ENCODE results near the gene C2CD2.
"Not testable (repeated sequence)": the region's sequence is repeated elsewhere in the genome, so short reads cannot be mapped to it uniquely, and the experiment has no call there.

The C2CD2 gene

DNA sequence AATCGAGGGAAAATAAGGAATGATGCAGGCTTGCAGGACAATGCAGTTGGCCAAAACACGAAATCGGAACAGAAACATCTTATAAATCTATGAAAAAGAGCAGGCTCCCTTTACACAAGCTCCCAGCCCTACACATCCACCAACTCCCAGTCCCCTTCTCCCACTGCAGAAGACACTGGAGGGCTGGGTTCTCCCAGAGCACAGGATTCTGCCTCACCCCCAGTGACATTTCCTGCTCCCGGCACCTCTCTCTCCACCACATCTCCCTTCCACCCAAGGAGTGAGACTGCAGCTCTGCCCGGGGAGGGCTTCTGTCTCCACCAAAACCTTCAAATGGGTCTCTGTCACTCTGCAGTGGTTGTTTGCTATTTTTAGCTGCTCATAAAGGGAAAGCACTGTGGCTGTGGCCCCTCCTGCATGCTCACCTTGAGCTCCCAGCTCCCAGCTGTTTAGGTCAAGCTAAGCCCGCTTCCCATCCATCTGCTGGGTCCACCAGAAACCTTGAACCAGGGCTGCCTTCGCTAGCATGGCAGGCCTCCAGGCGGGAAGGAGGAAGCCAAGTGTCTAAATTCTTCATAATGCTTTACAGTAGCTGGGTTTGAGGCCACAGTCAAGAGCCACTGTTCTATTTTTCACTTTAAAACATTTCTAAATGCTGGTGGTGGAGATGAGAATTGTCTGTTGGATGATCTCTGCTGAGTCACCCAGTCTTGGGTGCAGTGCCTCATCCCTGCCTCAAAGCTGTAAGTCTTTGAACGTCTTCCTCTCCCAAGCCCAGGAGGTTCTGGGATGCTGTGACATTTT lies 3.3 kb upstream of the C2CD2 start:
- DNase-seq: no peak

DNA sequence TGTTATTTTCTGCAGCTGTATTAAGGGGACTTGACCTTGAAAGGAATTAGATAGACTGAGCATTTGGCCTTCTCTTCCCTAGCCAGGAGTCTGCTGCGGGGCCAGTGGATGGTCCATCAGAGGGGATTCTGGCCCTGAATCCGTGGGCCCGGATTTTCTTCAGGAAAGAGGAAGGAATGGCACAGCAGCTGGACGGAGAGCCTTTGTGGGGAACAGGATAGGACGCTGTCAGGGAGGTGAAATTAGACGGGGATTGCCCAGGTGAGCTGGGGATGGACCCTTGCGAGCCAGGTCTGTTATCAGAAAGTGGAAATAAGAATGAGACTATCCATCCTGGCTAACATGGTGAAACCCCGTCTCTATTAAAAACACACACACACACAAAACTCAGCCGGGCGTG lies 1.7 kb upstream of the C2CD2 start:
- DNase-seq: no peak

DNA sequence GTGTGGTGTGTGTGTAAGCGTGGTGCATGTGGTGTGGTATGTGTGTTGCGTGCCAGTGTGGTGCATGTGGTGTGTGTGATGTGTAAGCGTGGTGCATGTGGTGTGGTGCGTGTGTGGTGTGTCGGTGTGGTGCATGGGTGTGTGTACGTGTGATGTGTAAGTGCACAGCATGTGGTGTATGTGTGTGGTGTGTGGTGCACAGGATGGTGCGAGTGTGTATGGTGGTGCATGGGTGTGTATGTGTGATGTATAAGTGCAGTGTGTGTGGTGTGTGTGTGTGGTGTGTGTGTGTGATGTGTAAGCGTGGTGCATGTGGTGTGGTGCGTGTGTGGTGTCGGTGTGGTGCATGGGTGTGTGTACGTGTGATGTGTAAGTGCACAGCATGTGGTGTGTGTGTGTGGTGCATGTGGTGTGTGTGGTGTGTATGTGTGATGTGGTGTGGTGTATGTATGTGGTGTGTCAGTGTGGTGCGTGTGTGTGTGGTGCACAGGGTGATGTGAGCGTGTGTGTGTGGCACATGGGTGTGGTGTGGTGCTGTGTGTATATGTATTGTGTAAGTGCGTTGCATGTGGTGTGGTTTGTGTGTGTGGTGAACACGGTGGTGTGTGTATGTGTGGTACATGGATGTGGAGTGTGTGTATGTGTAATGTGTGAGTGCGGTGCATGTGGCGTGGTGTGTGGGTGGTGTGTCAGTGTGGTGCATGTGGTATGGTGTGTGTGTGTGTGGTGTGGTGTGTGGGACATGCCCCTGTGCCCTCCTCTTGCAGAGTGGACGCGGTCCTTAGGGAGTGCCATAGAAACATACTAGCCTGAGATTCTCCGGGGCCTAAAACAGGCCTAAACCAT lies 1.1 kb upstream of the C2CD2 start:
- no peak for DNase-seq

DNA sequence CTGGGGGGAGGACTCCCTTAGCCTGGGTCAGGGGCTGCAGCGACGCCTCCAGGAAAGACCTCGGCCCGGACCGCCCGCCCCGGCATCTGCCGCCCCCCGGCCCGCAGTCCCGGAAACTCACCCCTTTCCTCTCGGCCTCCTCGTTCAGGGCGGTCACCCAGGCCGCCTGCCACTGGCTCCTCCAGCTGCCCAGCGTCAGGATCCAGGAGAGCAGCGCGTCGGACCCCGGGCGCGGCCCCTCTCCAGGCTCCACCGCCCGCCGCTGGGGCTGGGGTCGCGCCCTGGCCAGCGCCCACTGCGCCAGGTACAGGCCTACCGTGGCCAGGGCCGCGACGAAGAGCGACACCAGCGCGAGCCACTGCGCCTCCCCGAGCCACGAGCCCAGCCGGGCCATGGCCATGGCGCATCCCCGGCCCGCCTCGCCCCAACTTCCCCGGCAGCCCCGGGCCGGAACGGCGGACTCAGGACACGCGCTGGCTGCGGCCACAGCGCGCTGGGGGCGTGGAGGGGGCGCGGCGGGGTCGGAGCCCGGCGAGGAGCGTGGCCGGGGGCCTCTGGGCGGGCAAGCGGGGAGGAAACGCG lies 478 bp downstream of the C2CD2 start:
- no peak for DNase-seq

GRCh38 chr21:41952568-41953248 lies 1.1 kb downstream of the C2CD2 start:
- DNase-seq: no peak

DNA sequence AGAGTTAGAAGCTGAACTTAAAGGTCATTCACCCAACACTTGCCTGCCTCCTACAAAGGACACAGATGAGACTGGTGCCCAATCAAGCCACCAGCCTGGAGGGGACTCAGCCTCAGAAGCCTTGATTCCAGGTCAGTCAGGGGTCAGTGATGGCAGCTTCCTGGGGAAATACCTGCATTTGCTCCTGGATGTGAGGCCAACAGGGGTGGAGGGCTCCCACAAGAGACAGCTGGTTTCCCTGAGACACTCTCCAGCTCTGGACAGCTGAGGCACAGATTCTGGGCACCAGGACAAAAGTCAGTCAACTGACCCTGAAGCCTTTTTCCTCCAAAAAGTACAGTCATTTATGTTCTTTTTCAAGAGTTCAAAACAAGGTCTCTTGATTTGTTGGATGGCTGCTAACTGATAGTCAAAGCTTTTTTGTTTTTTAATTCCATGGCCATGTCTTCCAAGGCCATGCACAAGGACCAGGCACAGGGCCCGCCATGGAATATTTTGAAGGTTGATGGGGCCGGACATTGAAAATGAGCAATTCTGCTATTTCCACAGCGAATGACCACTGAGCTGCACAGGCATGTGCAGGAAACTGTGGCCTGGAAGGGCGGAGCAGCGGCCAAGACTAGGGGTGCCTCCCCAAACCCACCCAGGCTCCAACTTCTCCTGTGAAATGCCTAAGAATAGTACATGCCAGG lies 1.8 kb downstream of the C2CD2 start:
- DNase-seq: no peak

- no peak for DNase-seq
Observed at GRCh38 chr21:41950941-41951351, 2.9 kb downstream of the C2CD2 start.

- DNase-seq: not testable (repeated sequence)
Observed at GRCh38 chr21:41949631-41950030, 4.2 kb downstream of the C2CD2 start.

DNA sequence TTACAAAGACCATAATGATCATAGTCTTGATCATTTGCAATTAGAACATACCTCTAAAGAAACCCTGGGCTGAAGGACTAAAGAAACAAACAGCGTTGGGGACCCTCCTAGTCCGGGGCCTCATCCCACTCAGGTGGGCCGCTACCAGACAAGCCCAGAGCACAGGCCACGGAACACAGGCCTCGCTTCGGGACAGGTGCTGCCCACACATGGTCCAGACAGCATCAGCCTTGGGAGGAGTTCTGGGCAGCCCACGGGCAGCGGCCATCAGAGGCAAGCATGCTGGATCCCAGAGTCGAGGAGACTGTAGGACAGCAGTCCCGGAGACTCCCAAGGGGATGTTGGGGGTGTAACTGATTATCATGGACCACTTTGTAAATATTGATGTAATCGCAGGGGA lies 4.9 kb downstream of the C2CD2 start:
- DNase-seq: no peak

- no peak for DNase-seq
Observed at GRCh38 chr21:41948078-41948895, 5.5 kb downstream of the C2CD2 start.

- no peak for DNase-seq
Observed at GRCh38 chr21:41945982-41946381, 7.8 kb downstream of the C2CD2 start.

DNA sequence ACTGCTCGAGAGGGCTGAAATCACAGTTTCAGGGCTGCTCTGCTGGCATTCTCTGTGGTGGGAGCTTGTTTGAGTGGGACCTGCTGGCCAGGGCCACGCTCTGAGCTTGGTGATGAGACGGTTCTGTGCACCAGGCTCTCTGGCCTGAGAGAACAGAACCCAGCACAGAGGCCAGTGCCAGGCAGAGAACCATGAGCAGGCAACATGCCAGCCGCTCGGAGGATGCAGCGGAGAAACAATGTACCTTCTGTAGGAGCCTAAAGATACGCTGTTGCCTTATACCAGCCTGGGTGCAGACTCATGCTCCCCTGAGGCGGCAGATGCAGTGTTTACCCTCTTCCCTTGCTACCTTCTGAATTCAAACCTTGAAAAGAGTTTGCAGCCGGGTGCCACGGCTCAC lies 10.0 kb downstream of the C2CD2 start:
- DNase-seq: no peak

- no peak for DNase-seq
Observed at GRCh38 chr21:41942457-41942856, 11.4 kb downstream of the C2CD2 start.

- no peak for DNase-seq
Observed at GRCh38 chr21:41941941-41942340, 11.9 kb downstream of the C2CD2 start.

GRCh38 chr21:41940431-41940830 lies 13.4 kb downstream of the C2CD2 start:
- no peak for DNase-seq

DNA sequence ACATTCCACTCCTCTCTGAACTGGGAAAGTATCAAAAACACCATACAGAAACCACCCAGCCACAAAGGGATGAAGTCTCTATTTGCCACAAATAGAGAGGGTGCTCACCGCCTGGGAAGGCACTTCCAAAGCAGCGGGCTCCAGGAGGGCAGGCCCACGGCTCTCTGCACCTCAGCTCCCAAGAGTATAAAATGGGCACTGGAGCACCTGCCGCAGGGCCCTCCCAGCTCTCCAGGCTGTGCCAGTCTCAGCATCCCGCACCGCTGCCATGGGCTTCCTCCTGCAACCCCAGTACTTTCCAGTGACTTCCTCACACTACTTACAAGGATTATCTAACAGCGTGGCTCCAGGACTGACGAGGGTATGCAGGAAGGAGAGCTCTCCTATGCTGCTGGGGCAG lies 14.4 kb downstream of the C2CD2 start:
- no peak for DNase-seq

DNA sequence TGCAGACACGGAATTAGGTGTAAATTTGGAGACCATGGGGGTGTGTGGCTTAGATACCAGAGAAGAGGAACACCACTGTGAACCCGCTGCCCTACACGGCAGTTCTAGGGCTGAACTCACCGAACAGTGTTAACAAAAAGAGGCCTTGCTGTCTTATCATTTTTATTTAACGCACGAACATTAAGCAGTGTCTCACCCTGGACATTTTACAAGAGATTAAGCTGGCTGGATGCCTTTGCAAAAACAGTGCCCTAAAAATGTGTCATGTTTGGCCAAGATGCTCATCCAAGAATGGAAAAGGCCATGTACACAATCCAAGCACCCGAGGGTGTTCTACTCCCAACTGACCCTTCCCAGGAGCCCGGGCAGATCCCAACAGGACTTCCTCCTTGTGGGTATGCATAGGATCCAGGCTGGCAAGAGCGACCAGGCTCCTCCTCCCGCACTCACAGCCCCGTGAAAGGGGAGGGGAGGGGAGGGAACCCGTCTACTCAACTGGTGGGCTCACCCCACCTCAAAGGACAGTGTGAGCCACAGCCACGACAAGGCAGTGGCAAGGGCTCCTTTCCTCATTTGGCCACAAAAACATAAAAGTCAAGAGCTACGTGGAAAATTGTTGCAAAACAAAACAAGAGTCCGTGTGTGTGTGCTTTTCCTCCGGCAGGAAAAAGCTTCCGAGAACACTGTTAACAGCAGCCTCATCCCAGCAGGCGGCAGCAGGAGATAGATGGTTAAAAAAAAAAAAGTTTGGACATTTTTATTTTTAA lies 20.3 kb downstream of the C2CD2 start:
- no peak for DNase-seq

GRCh38 chr21:41932576-41933312 lies 21.1 kb downstream of the C2CD2 start:
- DNase-seq: no peak

DNA sequence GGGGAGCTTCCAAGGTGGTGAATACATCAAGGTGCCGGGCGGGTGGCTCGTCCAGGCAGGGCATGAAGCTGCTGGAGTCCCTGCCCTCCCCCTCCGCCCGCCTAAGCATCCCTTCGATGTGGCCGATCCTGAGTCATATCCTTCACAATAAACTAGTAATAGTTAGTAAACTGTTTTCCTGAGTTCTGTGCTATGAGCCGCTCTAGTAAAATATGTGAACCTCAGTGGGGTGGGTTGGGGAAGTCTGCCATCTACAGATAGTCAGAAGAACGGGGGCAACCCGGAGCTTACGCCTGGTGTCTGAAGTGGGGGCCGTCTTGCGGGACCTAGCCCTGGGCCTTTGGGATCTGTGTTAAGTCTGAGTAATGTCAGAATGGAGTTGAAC lies 21.6 kb downstream of the C2CD2 start:
- DNase-seq: no peak

DNA sequence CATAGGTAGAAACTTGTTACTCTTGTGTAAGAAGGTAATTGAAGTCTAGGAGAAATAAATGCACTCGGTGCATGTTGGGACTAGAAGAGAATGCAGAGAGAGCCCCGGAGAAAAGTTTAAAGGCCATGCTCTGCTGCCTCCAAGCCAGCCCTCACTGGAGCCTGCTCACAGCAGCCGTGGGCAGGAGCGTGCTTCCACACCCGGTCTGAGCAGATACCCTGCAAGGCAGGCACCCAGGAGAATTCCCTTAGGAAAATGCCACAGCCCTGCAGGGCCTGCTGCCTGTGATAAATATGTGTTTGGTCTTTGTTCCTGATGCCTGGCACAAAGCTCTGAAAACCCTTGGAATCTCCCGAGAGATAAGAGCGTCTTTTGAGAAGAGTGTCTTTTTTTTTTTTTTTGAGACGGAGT lies 22.8 kb downstream of the C2CD2 start:
- no peak for DNase-seq
